Ectodermal cell (in vitro differentiated cells): ENCODE data around the gene DYNC1I1.

ENCODE experiments used
- H3K27ac ChIP-seq: 2 replicates; pipeline ENCODE4 v1.7.0; 2013; ENCODE audit warnings: mild to moderate bottlenecking, low read depth, low read length; ENCODE audit not compliant: insufficient read depth, poor library complexity, severe bottlenecking
- H3K27me3 ChIP-seq: 2 replicates; pipeline ENCODE4 v1.7.0; 2013; ENCODE audit warnings: mild to moderate bottlenecking, low read length; ENCODE audit not compliant: insufficient read depth, control insufficient read depth, poor library complexity, severe bottlenecking
- H3K36me3 ChIP-seq: one replicate; pipeline ENCODE4 v1.7.0; 2013; ENCODE audit warnings: low read length; ENCODE audit not compliant: control insufficient read depth, insufficient read depth
- H3K4me1 ChIP-seq: one replicate; pipeline ENCODE4 v1.7.0; 2013; ENCODE audit warnings: low read length; ENCODE audit not compliant: control insufficient read depth, insufficient read depth
- H3K4me3 ChIP-seq: 2 replicates; pipeline ENCODE4 v1.7.0; 2013; ENCODE audit warnings: low read depth, low read length, control low read depth; ENCODE audit not compliant: insufficient read depth
- H3K9me3 ChIP-seq: 2 replicates; pipeline ENCODE4 v1.7.0; 2013; ENCODE audit warnings: mild to moderate bottlenecking, low read length, moderate library complexity; ENCODE audit not compliant: control insufficient read depth
- WGBS, 2 experiments: methylation state at CpG; one replicate each; pipeline ENCODE4 v1.1.7; 2013; ENCODE audit warnings: missing lambda C conversion rate in 2 of 2; 5-methylcytosine and 5-hydroxymethylcytosine counted together

Gene DYNC1I1

GRCh38 chr7:95901006-95901405 lies 128.7 kb downstream of the DYNC1I1 start:
- H3K36me3 ChIP-seq: no peaks in the 10 kb centered on the region
- no peaks in the 10 kb centered on the region for H3K27me3 ChIP-seq
- 81 to 92% methylated on average over 1 of the region's 1 CpG for WGBS, 2 experiments
- H3K27ac ChIP-seq: no peak overlapping the region
- no peaks in the 10 kb centered on the region for H3K9me3 ChIP-seq
- no peak overlapping the region for H3K4me3 ChIP-seq
- no peaks in the 10 kb centered on the region for H3K4me1 ChIP-seq

- H3K4me3 ChIP-seq: no peak overlapping the region
- H3K36me3 ChIP-seq: no peaks in the 10 kb centered on the region
- H3K9me3 ChIP-seq: no peaks in the 10 kb centered on the region
- no peaks in the 10 kb centered on the region for H3K4me1 ChIP-seq
- no peaks in the 10 kb centered on the region for H3K27me3 ChIP-seq
- no peak overlapping the region for H3K27ac ChIP-seq
Observed at GRCh38 chr7:95904099-95904498, 131.7 kb downstream of the DYNC1I1 start.

- 50% methylated on average over 3 of the region's 3 CpGs for WGBS, 2 experiments
- no peaks in the 10 kb centered on the region for H3K27me3 ChIP-seq
- H3K4me3 ChIP-seq: no peak overlapping the region
- no peaks in the 10 kb centered on the region for H3K4me1 ChIP-seq
- H3K36me3 ChIP-seq: no peaks in the 10 kb centered on the region
- H3K27ac ChIP-seq: no peak overlapping the region
- no peaks in the 10 kb centered on the region for H3K9me3 ChIP-seq
Observed at GRCh38 chr7:95905167-95905566, 132.8 kb downstream of the DYNC1I1 start.

GRCh38 chr7:95906851-95907250 lies 134.5 kb downstream of the DYNC1I1 start:
- H3K4me3 ChIP-seq: no peak overlapping the region
- 70 to 80% methylated on average over 5 of the region's 5 CpGs for WGBS, 2 experiments
- no peaks in the 10 kb centered on the region for H3K4me1 ChIP-seq
- H3K27me3 ChIP-seq: no peaks in the 10 kb centered on the region
- H3K27ac ChIP-seq: no peak overlapping the region
- H3K36me3 ChIP-seq: no peaks in the 10 kb centered on the region
- no peaks in the 10 kb centered on the region for H3K9me3 ChIP-seq

- Histone ChIP-seq H3K36me3 (no peaks in the 10 kb centered on the region), H3K4me3 (no peak overlapping the region), H3K27me3 (no peaks in the 10 kb centered on the region), H3K9me3 (no peaks in the 10 kb centered on the region), H3K4me1 (no peaks in the 10 kb centered on the region), H3K27ac (no peak overlapping the region)
- 91 to 92% methylated on average over 5 of the region's 5 CpGs for WGBS, 2 experiments
Observed at GRCh38 chr7:95907337-95907736, 135.0 kb downstream of the DYNC1I1 start.

- no peak overlapping the region for H3K4me3 ChIP-seq
- H3K36me3 ChIP-seq: no peaks in the 10 kb centered on the region
- H3K9me3 ChIP-seq: no peaks in the 10 kb centered on the region
- H3K4me1 ChIP-seq: no peaks in the 10 kb centered on the region
- no peaks in the 10 kb centered on the region for H3K27me3 ChIP-seq
- WGBS, 2 experiments: 69 to 80% methylated on average over 3 to 4 of the region's 4 CpGs
- no peak overlapping the region for H3K27ac ChIP-seq
Observed at GRCh38 chr7:95908499-95908898, 136.1 kb downstream of the DYNC1I1 start.

GRCh38 chr7:95910341-95910740 lies 138.0 kb downstream of the DYNC1I1 start:
- no peaks in the 10 kb centered on the region for H3K4me1 ChIP-seq
- H3K4me3 ChIP-seq: no peak overlapping the region
- H3K27ac ChIP-seq: no peak overlapping the region
- H3K27me3 ChIP-seq: peaks cover 5% of the 10 kb centered on the region
- H3K9me3 ChIP-seq: no peaks in the 10 kb centered on the region
- no peaks in the 10 kb centered on the region for H3K36me3 ChIP-seq

GRCh38 chr7:95915731-95916130 lies 143.4 kb downstream of the DYNC1I1 start:
- 93 to 100% methylated on average over 2 of the region's 3 CpGs for WGBS, 2 experiments
- Histone ChIP-seq H3K9me3 (no peaks in the 10 kb centered on the region), H3K27ac (no peak overlapping the region), H3K27me3 (peaks cover 16% of the 10 kb centered on the region), H3K36me3 (no peaks in the 10 kb centered on the region), H3K4me1 (no peaks in the 10 kb centered on the region), H3K4me3 (no peak overlapping the region)

GRCh38 chr7:95916573-95917297 lies 144.4 kb downstream of the DYNC1I1 start:
- Histone ChIP-seq H3K4me3 (no peak overlapping the region), H3K27me3 (peaks cover 16% of the 10 kb centered on the region), H3K36me3 (no peaks in the 10 kb centered on the region), H3K27ac (no peak overlapping the region), H3K4me1 (no peaks in the 10 kb centered on the region), H3K9me3 (no peaks in the 10 kb centered on the region)
- 51 to 54% methylated on average over 18 to 19 of the region's 19 CpGs for WGBS, 2 experiments

- no peaks in the 10 kb centered on the region for H3K4me1 ChIP-seq
- H3K9me3 ChIP-seq: no peaks in the 10 kb centered on the region
- H3K27me3 ChIP-seq: peaks cover 16% of the 10 kb centered on the region
- no peaks in the 10 kb centered on the region for H3K36me3 ChIP-seq
- 92 to 93% methylated on average over 8 of the region's 8 CpGs for WGBS, 2 experiments
- H3K4me3 ChIP-seq: no peak overlapping the region
- H3K27ac ChIP-seq: no peak overlapping the region
Observed at GRCh38 chr7:95917634-95918033, 145.3 kb downstream of the DYNC1I1 start.

GRCh38 chr7:95919556-95919955 lies 147.2 kb downstream of the DYNC1I1 start:
- Histone ChIP-seq H3K9me3 (no peaks in the 10 kb centered on the region), H3K27ac (no peak overlapping the region), H3K4me1 (no peaks in the 10 kb centered on the region), H3K36me3 (no peaks in the 10 kb centered on the region), H3K27me3 (peaks cover 16% of the 10 kb centered on the region), H3K4me3 (no peak overlapping the region)
- WGBS, 2 experiments: 86% methylated on average over 1 of the region's 2 CpGs; no CpG with 5 or more reads in 1 of the 2 experiments
